Fibroblast of skin of back (primary cell): ENCODE measurements around the gene PLAAT1.

Source experiments
- DNase-seq: peaks from one replicate; pipeline ENCODE4 v3.0.0-alpha.2; 2013

PLAAT1 gene

GRCh38 chr3:193253986-193254660, 13.1 kb downstream of the PLAAT1 start:
- DNase-seq, result no peak

GRCh38 chr3:193261970-193262369, 20.9 kb downstream of the PLAAT1 start:
- no peak for DNase-seq

GRCh38 chr3:193262707-193263106, 21.7 kb downstream of the PLAAT1 start:
- DNase-seq, result no peak

GRCh38 chr3:193269343-193270028, 28.5 kb downstream of the PLAAT1 start:
- no peak for DNase-seq

GRCh38 chr3:193270451-193270850, 29.4 kb downstream of the PLAAT1 start:
- DNase-seq, result no peak

GRCh38 chr3:193271101-193271840, 30.2 kb downstream of the PLAAT1 start:
- DNase-seq, result no peak

- DNase-seq, result no peak
Observed at GRCh38 chr3:193292386-193292785, 51.4 kb downstream of the PLAAT1 start.

GRCh38 chr3:193295985-193296384, 55.0 kb downstream of the PLAAT1 start:
- no peak for DNase-seq

- peak; percentile 17 for DNase-seq
Observed at GRCh38 chr3:193297421-193297820, 56.4 kb downstream of the PLAAT1 start.

GRCh38 chr3:193301433-193301832, 60.4 kb downstream of the PLAAT1 start:
- no peak for DNase-seq

GRCh38 chr3:193305356-193305755, 64.3 kb downstream of the PLAAT1 start:
- no peak for DNase-seq

GRCh38 chr3:193310914-193311723, 70.1 kb downstream of the PLAAT1 start:
- no peak for DNase-seq

GRCh38 chr3:193313061-193313958, 72.3 kb downstream of the PLAAT1 start:
- DNase-seq, result no peak

- DNase-seq, result no peak
Observed at GRCh38 chr3:193314161-193314560, 73.1 kb downstream of the PLAAT1 start.

- DNase-seq, result no peak
Observed at GRCh38 chr3:193317682-193318300, 76.8 kb downstream of the PLAAT1 start.
